GM21423 (cell line): ENCODE data around the gene PSMB2.
"Not testable (repeated sequence)": the region's sequence is repeated elsewhere in the genome, so short reads cannot be mapped to it uniquely, and the experiment has no call there.

Experiments
- ATAC-seq: cut with Tn5 transposase; IDR thresholded peaks from one replicate; pipeline ENCODE4 v1.9.1; 2021; ENCODE audit warnings: mild to moderate bottlenecking, moderate library complexity; ENCODE audit not compliant: unreplicated experiment

Gene PSMB2

GRCh38 chr1:35594005-35594760 is 47.1 kb downstream of the PSMB2 start:
- ATAC-seq: no peak

- ATAC-seq: no peak
Observed at GRCh38 chr1:35592991-35593769, 48.1 kb downstream of the PSMB2 start.

DNA sequence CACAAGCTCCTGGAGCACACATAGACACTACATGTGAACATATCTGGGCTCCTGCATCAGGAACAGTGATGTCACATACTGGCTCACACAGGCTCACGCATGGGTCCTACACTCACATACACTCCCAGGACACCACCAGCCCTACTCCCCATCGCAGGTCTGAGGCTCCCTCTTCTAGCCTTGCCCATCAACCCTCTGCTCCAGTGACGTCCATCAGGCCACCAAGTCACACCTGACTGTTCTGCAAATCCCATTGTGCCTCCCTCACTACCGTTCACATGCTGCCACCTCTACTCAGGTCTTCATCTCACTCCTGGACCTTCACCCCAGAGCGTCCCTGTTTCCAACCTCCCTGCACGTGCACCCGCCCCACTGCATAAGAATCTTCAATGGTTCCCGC is 50.1 kb downstream of the PSMB2 start:
- no peak for ATAC-seq

DNA sequence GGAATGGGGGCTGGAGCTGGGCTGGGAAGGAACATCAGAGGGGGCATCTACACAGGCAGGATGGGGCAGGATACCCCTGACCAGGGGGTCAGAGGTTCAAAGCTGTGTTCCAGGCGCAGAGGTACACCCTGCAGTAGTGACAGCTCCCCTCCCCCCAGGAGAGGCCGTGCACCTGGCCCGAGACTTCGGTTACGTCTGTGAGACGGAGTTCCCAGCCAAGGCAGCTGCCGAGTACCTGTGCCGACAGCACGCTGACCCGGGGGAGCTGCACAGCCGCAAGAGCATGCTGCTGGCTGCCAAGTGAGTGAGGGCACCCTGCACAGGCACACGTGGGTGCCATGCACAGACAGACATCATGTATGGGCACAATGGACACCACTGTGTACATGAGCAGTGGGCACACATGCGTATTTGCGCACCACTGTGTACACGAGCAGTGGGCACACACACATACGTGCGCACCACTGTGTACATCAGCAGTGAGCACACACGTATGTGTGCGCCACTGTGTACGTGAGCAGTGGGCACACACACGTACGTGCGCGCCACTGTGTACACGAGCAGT is 50.8 kb downstream of the PSMB2 start:
- no peak for ATAC-seq

DNA sequence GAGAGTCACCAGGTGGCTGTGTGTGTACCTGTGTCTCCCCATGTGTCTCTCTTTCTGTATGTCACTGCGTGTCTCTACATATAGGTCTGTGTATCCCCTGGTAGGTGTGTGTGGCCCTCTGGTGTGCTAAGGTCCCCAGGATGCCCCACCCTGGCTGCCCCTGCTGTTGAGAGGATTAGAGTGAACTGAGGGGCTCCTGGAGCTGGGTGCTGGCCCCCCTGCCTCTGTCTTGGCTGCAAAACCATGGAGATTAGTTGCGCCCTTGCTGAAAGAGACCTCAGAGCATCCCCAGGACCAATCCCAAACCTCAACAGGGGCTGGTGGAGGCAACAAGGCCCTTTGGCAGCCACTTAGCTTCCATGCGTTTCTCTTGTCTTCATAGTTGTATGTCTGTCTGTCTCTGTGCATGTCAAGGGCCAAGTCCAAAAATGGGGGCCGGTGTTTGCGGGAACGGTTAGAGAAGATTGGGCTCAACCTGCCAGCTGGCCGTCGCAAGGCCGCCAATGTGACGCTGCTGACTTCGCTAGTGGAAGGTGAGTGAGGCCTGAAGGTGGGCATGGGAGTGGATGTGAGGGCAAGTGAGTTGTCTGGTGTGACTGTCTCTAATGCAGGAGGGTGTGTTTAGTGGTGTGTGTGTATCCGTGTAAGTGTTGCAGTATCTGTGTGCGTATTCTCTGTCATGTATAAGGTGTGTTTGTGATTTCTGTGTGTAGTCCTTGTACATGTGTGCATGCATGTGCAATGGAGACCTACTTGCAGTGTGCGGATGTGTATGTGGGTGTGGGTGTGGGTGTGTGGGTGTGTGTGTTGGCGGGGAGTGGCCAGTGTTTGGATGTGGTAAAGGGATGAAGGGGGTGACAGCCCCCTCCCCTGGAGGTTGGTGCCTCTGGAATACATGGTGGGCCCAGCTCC is 51.6 kb downstream of the PSMB2 start:
- ATAC-seq: no peak

- ATAC-seq: no peak
Observed at GRCh38 chr1:35588197-35588910, 53.0 kb downstream of the PSMB2 start.

DNA sequence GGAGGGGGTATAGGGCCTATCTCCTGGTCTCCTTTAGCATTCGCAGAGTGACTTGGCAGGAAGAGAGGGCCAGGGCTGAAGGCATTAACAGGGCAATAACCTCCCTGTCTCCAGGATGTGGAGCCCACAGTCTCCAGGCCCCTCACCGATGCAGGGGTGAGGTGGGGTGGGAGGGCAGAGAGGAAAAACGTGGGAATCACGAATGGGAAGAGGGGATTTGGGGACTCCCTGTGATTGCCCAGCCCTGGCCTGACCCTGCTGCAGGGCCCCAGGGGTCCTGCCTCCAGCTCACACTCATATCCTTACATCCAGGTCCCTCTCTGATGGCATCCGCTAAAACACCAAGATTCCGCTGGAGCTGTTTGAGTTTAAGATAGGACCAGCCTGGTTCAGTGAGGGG is 53.6 kb downstream of the PSMB2 start:
- ATAC-seq: no peak

DNA sequence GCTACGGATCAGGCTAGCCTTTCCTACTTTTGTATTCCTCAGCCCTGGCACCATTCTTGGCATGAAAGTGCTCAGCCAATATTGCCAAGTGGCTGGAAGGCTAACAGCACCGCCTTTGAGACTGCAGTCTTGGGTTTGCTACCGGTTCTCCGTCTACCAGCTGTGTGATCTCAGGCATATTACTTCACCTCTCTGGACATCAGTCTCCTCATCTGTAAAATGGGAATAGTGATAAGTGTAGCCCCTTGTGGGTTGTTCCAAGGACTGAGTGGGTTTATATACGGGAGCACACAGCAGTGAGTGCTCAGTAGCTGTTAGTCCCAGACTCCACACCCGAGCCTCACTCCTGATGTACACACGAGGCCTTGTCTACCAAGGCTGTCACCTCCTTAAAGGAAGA is 54.5 kb downstream of the PSMB2 start:
- ATAC-seq: no peak

GRCh38 chr1:35585805-35586204 is 55.5 kb downstream of the PSMB2 start:
- not testable (repeated sequence) for ATAC-seq

- no peak for ATAC-seq
Observed at GRCh38 chr1:35585281-35585680, 56.0 kb downstream of the PSMB2 start.

DNA sequence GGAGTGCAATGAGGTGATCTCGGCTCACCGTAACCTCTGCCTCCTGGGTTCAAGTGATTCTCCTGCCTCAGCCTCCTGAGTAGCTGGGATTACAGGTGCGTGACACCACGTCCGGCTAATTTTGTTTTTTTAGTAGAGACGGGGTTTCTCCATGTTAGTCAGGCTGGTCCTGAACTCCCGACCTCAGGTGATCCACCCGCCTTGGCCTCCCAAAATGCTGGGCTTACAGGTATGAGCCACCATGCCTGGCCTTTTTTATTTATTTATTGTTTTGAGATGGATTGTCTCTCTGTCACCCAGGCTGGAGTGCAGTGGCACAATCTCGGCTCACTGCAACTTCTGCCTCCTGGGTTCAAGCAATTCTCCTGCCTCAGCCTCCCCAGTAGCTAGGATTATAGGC is 59.7 kb downstream of the PSMB2 start:
- ATAC-seq: not testable (repeated sequence)

- ATAC-seq: no peak
Observed at GRCh38 chr1:35580949-35581388, 60.4 kb downstream of the PSMB2 start.

GRCh38 chr1:35577071-35577998 is 64.0 kb downstream of the PSMB2 start:
- peak; percentile 73 for ATAC-seq

GRCh38 chr1:35576766-35577070 is 64.6 kb downstream of the PSMB2 start:
- ATAC-seq: not testable (repeated sequence)

DNA sequence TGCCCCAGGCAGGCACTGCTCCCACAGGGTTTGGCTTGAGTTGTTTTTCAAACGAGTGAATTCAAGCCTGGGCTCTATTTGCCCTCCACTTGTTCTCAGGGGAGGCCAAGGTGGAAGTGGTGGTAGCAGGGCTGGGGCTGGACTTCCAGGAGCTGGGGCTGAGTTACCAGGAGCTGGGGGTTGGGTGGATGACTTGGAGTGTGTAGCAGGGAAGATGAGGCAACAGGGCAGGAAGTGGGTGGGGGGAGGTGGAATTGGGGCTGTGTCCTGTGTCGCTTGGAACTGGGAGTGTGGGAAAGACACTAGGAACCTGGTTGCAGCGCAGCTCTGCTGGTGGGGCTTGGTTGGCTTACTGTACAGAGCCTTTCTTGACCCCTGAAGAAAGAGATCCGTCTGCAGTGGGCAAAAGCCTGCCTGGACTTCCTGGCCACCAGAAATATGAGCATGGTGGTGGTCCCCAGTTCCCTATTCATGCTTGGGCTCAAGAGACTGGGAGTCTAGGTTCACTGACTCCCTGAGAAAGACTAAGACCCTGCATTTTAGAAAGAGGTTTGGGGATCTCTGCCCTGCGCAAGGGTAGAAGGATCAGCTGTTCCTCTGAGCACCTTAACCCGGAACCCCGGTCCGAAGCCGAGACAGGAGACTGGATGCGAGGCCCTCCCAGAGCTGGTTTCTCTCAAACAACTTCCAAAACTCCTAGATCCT is 65.1 kb downstream of the PSMB2 start:
- ATAC-seq: no peak

DNA sequence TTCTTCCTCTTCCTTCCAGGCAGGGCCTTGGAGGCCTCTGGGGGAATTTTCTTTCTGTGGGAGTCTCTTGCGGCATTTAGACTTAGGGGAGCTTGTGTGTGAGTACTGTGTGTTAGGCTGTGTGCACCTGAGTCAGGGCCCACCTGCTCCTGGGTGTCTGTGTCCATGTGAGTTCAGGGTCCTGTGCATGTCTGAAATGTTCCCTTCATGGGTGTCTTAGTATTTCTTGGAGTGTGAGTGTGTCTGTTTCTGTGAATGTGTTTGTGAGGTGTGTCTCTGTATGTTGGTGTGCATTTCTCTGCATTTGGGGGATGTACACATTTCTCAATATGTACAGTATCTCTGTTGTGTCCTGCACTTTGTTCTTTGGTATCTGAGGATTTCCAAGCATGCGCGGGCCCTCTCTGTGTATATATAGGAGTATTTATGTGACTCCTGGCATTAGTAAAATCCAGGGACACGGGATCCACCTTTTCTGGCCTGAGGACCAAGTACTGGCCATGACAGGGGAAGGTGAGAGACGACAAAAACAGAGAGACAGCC is 65.8 kb downstream of the PSMB2 start:
- ATAC-seq: no peak

DNA sequence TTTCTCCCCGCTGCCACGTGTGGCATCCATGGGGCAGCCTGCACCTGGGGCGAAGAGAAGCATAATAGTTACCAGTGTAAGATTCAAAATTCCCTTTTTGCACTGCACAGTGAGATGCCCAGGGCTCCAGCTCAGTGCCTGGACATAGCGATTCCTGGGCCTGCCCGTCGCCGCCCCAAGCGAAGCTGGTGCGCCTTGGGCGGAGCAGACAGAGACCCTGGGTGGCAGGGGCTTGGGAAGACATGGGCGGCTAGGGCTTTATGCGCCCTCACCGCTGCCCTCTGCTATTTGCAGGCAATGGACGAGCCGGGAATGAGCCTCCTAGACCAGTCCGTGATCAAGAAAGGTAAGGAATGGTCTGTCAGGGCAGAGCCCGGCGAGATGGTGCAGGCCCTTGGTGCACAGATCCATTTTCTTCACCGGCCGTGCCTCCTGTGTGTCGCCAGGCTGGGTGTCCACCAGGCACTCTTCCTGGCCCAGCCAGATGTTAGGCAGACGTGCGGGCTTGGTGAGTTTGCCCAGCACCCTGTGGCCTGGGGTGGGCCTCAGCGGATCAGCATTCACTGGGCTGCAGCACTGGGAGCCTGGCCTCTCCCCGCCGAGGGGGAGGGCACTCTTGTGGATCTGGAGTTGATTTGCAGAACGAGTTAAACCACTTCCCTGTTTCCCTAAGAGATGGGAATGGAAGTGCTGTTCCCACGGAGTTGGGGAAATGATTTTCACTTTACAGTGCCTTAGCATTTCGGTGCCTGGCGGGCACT is 66.5 kb downstream of the PSMB2 start:
- no peak for ATAC-seq
